WERI-Rb-1 (cell line): Measurements from ENCODE around the gene CACNA2D1.

Source experiments
- DNase-seq: peaks from one replicate; pipeline ENCODE4 v3.0.0-alpha.2; 2020
- H3K27ac ChIP-seq: fragments of 250-450 bp; sonication (Bioruptor Pico); 2 replicates; pipeline ENCODE4 v1.5.1; 2020; ENCODE audit warnings: mild to moderate bottlenecking, moderate library complexity
- H3K27me3 ChIP-seq: fragments of 250-450 bp; sonication (Bioruptor Pico); 2 replicates; pipeline ENCODE4 v1.5.1; 2021; ENCODE audit warnings: mild to moderate bottlenecking, low read depth, moderate library complexity; ENCODE audit not compliant: insufficient read depth, severe bottlenecking
- H3K36me3 ChIP-seq: fragments of 250-450 bp; sonication (Bioruptor Pico); 2 replicates; pipeline ENCODE4 v1.5.1; 2020; ENCODE audit warnings: mild to moderate bottlenecking, moderate library complexity
- H3K4me3 ChIP-seq: 2 replicates; pipeline ENCODE4 v1.5.1; 2011; ENCODE audit warnings: low read depth, mild to moderate bottlenecking, control low read depth, low read length
- H3K9me3 ChIP-seq: fragments of 250-450 bp; sonication (Bioruptor Pico); 2 replicates; pipeline ENCODE4 v1.5.1; 2021; ENCODE audit warnings: mild to moderate bottlenecking, moderate library complexity; ENCODE audit not compliant: severe bottlenecking
- CTCF ChIP-seq: IDR thresholded peaks from 2 replicates; pipeline ENCODE4 v1.5.1; 2011; ENCODE audit warnings: low read depth, mild to moderate bottlenecking, control low read depth, inconsistent platforms, low read length

Gene CACNA2D1

GRCh38 chr7:82396343-82396742 is 47.2 kb downstream of the CACNA2D1 start:
- H3K27ac ChIP-seq = no peak overlapping the region
- no peak for DNase-seq
- TF ChIP-seq CTCF = no peak
- peaks cover 3% of the 10 kb centered on the region for H3K9me3 ChIP-seq
- H3K4me3 ChIP-seq = no peak overlapping the region
- H3K36me3 ChIP-seq = no peaks in the 10 kb centered on the region
- H3K27me3 ChIP-seq = no peaks in the 10 kb centered on the region

GRCh38 chr7:82395147-82395546 is 48.4 kb downstream of the CACNA2D1 start:
- TF ChIP-seq CTCF = no peak
- no peak overlapping the region for H3K4me3 ChIP-seq
- no peak for DNase-seq
- H3K36me3 ChIP-seq = no peaks in the 10 kb centered on the region
- H3K27ac ChIP-seq = no peak overlapping the region
- peaks cover 3% of the 10 kb centered on the region for H3K9me3 ChIP-seq
- no peaks in the 10 kb centered on the region for H3K27me3 ChIP-seq

GRCh38 chr7:82393840-82394220 is 49.7 kb downstream of the CACNA2D1 start:
- Histone ChIP-seq H3K9me3 (peaks cover 3% of the 10 kb centered on the region), H3K27me3 (no peaks in the 10 kb centered on the region), H3K27ac (no peak overlapping the region), H3K36me3 (no peaks in the 10 kb centered on the region), H3K4me3 (no peak overlapping the region)
- no peak for TF ChIP-seq CTCF
- DNase-seq = no peak

- DNase-seq = no peak
- Histone ChIP-seq H3K36me3 (no peaks in the 10 kb centered on the region), H3K27ac (no peak overlapping the region)
These were observed 50.3 kb downstream of the CACNA2D1 start for GRCh38 chr7:82393076-82393839.

GRCh38 chr7:82390936-82391335 is 52.6 kb downstream of the CACNA2D1 start:
- no peak overlapping the region for H3K27ac ChIP-seq
- H3K36me3 ChIP-seq = no peaks in the 10 kb centered on the region
- no peaks in the 10 kb centered on the region for H3K27me3 ChIP-seq
- no peak for TF ChIP-seq CTCF
- DNase-seq = no peak
- no peak overlapping the region for H3K4me3 ChIP-seq
- peaks cover 3% of the 10 kb centered on the region for H3K9me3 ChIP-seq

More at GRCh38 chr7:82393076-82393839, 50.3 kb downstream of the CACNA2D1 start:
- H3K4me3 ChIP-seq = no peak overlapping the region
- H3K27me3 ChIP-seq = no peaks in the 10 kb centered on the region
- peaks cover 3% of the 10 kb centered on the region for H3K9me3 ChIP-seq
- TF ChIP-seq CTCF = no peak

GRCh38 chr7:82389876-82390275 is 53.7 kb downstream of the CACNA2D1 start:
- no peak for DNase-seq
- TF ChIP-seq CTCF = no peak
- Histone ChIP-seq H3K27ac (no peak overlapping the region), H3K9me3 (peaks cover 3% of the 10 kb centered on the region), H3K36me3 (no peaks in the 10 kb centered on the region), H3K27me3 (no peaks in the 10 kb centered on the region), H3K4me3 (no peak overlapping the region)
